Gastrocnemius medialis (tissue), 4 donors: ENCODE results near the gene CAMK2N2. TPM values are rescaled to one million over a fixed set of nuclear protein-coding genes. Genes with fewer than 3 reads are reported as not detected.

Experiments
- ATAC-seq, 2 donors: fragments of 150-250 bp; one replicate each; pipeline ENCODE4 v1.9.1; 2016
- DNase-seq, 2 donors: peaks; one replicate each; pipeline ENCODE4 v3.0.0-alpha.2; 2019
- H3K27ac ChIP-seq, 4 donors: fragments of 200-600 bp; sonication (generic); 1 replicate in 1 of 4; 2 replicates in 3 of 4; pipeline ENCODE4 v1.5.1; 2016 to 2018; ENCODE audit warnings: mild to moderate bottlenecking in 2 of 4, moderate library complexity in 1 of 4
- H3K27me3 ChIP-seq, 3 donors: fragments of 200-600 bp; sonication (generic) in 2 of 3; 1 replicate in 1 of 3; 2 replicates in 2 of 3; pipeline versions ENCODE4 v1.5.1 to v1.6.0; 2016 to 2019; ENCODE audit warnings: mild to moderate bottlenecking in 1 of 3, moderate library complexity in 1 of 3
- H3K36me3 ChIP-seq, 2 donors: fragments of 200-600 bp; sonication (generic) in 1 of 2; one replicate each; pipeline ENCODE4 v1.5.1; 2017 to 2018
- H3K4me1 ChIP-seq, 2 donors: fragments of 200-600 bp; sonication (generic) in 1 of 2; one replicate each; pipeline ENCODE4 v1.5.1; 2016 to 2017; ENCODE audit warnings: mild to moderate bottlenecking in 2 of 2
- H3K4me3 ChIP-seq, 4 donors: fragments of 200-600 bp; sonication (generic) in 3 of 4; 1 replicate in 1 of 4; 2 replicates in 3 of 4; pipeline ENCODE4 v1.5.1; 2016 to 2019; ENCODE audit warnings: mild to moderate bottlenecking in 2 of 4
- H3K9me3 ChIP-seq, 3 donors: fragments of 200-600 bp; sonication (generic) in 2 of 3; 1 replicate in 1 of 3; 2 replicates in 2 of 3; pipeline ENCODE4 v1.5.1; 2016 to 2019
- POLR2A ChIP-seq, 2 donors: fragments of 450-650 bp; IDR thresholded peaks; one replicate each; pipeline ENCODE4 v1.6.1; 2017; ENCODE audit warnings: antibody characterized with exemption in 2 of 2, mild to moderate bottlenecking in 2 of 2, moderate library complexity in 2 of 2
- in situ Hi-C, 4 donors: fragments of 200-750 bp; cut with MboI; loops; one replicate each; pipeline versions ENCODE4 v1.15.0 to v1.8.0; 2017; ENCODE audit warnings: low sequenced_read_pairs in 4 of 4
- intact Hi-C: fragments of 100-400 bp; cut with DNase I; formaldehyde crosslinking; loops from one replicate; pipeline ENCODE4 v1.15.1; 2023; ENCODE audit warnings: low total_unique reads
- total RNA-seq, 4 donors: library from RNA; depleted of rRNA; stranded (reverse); fragments of >200 nt; gene quantifications; one replicate each; pipeline versions ENCODE4 v1.1.0 to v1.2.3, GENCODE V29; 2016
- TF ChIP-seq, protein P1 (sequence below), 5 experiments: fragments of 450-650 bp in 3 of 5; fragments of 200-600 bp in 2 of 5; sonication (generic) in 2 of 5; IDR thresholded peaks in 4 of 5; conservative IDR thresholded peaks in 1 of 5; 1 replicate in 4 of 5; 2 replicates in 1 of 5; pipeline ENCODE4 v1.5.1; 2016 to 2019; ENCODE audit warnings: antibody characterized with exemption in 5 of 5, mild to moderate bottlenecking in 3 of 5, moderate library complexity in 3 of 5

Gene CAMK2N2
- total RNA-seq, 4 donors from 2014 or later: not detected

DNA sequence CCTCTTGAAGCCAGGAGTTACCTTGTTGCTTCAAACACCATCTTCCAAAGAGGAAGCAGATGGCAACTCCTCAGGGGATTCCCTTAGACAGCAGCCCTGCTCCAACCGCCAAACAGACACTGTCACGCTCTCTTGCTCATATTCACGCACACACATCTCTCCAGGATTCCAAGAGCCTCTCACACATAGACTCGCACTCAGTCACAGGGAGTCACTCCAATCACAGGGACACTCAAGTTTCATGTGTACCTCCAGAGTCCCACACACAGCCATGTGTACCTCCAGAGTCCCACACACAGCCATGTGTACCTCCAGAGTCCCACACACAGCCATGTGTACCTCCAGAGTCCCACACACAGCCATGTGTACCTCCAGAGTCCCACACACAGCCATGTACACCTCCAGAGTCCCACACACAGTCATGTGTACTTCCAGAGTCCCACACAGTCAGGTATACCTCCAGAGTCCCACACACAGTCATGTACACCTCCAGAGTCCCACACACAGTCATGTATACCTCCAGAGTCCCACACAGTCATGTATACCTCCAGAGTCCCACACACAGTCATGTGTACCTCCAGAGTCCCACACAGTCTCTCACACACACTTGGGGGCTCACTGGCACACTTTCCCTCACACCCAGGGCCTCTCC, 25.8 kb downstream of the CAMK2N2 start:
- no peak overlapping the region for H3K27ac ChIP-seq
- H3K27me3 ChIP-seq: peaks cover 14 to 19% (median 18%) of the 10 kb centered on the region in 3 donors
- ATAC-seq (no peak), DNase-seq (no peak)
- H3K9me3 ChIP-seq: no peaks in the 10 kb centered on the region
- no peaks in the 10 kb centered on the region for H3K4me1 ChIP-seq
- intact Hi-C loops: no loop called here
- no peaks in the 10 kb centered on the region for H3K36me3 ChIP-seq
- in situ Hi-C loops: loop anchor here in 2 of 4 donors (25.0 kb wide), 2 partner anchors 98 to 348 kb away; partner anchors contain the start of genes EIF2B5 (in 1 of the 2) and PARL (in 1 of the 2)
- TF ChIP-seq, protein P1, sequence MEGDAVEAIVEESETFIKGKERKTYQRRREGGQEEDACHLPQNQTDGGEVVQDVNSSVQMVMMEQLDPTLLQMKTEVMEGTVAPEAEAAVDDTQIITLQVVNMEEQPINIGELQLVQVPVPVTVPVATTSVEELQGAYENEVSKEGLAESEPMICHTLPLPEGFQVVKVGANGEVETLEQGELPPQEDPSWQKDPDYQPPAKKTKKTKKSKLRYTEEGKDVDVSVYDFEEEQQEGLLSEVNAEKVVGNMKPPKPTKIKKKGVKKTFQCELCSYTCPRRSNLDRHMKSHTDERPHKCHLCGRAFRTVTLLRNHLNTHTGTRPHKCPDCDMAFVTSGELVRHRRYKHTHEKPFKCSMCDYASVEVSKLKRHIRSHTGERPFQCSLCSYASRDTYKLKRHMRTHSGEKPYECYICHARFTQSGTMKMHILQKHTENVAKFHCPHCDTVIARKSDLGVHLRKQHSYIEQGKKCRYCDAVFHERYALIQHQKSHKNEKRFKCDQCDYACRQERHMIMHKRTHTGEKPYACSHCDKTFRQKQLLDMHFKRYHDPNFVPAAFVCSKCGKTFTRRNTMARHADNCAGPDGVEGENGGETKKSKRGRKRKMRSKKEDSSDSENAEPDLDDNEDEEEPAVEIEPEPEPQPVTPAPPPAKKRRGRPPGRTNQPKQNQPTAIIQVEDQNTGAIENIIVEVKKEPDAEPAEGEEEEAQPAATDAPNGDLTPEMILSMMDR (IDR thresholded peaks at IDR 0.05 in 4 of 5, conservative IDR thresholded peaks at IDR 0.05 in 1 of 5): no peak
- TF ChIP-seq POLR2A (IDR thresholded peaks at IDR 0.05): no peak
- H3K4me3 ChIP-seq: no peak overlapping the region

DNA sequence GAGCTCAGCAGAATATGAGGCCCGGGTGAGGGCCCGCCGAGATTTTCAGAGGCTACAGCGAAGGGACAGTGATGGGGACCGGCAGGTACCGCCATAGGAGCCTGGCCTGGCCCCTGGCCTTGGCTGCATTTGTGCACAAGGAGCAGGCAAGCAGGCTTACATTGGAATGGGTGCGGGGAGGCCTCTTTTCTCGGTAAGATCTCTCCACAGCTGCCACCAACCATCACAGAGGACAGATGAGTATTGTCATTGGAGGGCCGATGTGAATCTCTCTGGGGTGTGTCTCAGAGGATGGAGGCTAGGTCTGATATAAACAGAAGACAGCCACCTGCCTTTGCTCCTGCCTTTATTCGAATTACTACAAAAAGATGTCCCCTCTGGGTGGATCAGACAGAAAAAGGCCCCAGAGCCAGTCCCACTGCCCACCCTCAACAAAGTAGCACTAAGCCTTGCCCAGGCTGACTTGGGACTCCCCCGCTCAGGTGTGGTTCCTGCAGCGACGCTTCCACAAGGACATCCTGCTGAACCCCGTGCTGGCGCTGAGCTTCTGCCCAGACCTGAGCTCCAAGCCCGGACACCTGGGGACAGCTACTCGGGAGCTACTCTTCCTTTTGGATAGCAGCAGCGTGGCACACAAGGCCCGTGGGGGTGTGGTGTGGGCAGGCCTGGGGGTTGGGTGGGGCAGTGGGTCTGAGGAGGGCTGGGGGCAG, 26.5 kb downstream of the CAMK2N2 start:
- TF ChIP-seq, protein P1 (IDR thresholded peaks at IDR 0.05 in 4 of 5, conservative IDR thresholded peaks at IDR 0.05 in 1 of 5): no peak
- TF ChIP-seq POLR2A (IDR thresholded peaks at IDR 0.05): no peak
- peaks cover 1 to 5% of the 10 kb centered on the region in 2 donors for H3K4me1 ChIP-seq

DNA sequence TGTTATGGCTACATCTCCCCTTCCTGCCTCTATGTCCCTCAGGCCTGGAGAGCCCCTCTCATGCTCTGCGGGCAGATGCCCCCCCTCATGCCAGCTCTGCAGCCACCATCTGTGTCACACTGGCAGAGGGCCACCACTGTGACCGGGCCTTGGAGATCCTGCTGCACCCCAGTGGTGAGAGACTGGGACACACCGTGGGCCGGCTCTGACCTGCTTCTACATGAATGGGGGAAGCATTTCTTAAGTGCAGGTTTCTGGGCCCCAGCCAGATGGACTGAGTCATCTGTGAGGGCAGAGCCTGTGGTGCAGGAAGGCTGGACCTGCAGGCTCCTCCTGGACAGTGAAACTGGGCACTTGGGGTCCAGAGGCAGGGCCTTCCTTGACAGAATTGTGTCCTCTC, 27.1 kb downstream of the CAMK2N2 start:
- in situ Hi-C loops: loop anchor here in 2 of 4 donors (25.0 kb wide), 2 partner anchors 97 to 347 kb away; partner anchors contain the start of genes EIF2B5 (in 1 of the 2) and PARL (in 1 of the 2)
- no peak for ATAC-seq
- DNase-seq: peak in 1 of 2 donors; percentile 29
- peaks cover 23 to 29% (median 27%) of the 10 kb centered on the region in 3 donors for H3K27me3 ChIP-seq
- TF ChIP-seq POLR2A (IDR thresholded peaks at IDR 0.05): no peak
- H3K4me3 ChIP-seq: no peak overlapping the region
- intact Hi-C loops: no loop called here
- H3K4me1 ChIP-seq: peaks cover 4 to 9% of the 10 kb centered on the region in 2 donors
- H3K27ac ChIP-seq: no peak overlapping the region
- H3K9me3 ChIP-seq: no peaks in the 10 kb centered on the region
- no peaks in the 10 kb centered on the region for H3K36me3 ChIP-seq

More for the DNA sequence above, 26.5 kb downstream of the CAMK2N2 start:
- in situ Hi-C loops: loop anchor here in 2 of 4 donors (25.0 kb wide), 2 partner anchors 98 to 348 kb away; partner anchors contain the start of genes EIF2B5 (in 1 of the 2) and PARL (in 1 of the 2)
- no peaks in the 10 kb centered on the region for H3K9me3 ChIP-seq
- H3K27me3 ChIP-seq: peaks cover 19 to 25% (median 24%) of the 10 kb centered on the region in 3 donors
- ATAC-seq (no peak), DNase-seq (no peak)
- intact Hi-C loops: no loop called here
- no peak overlapping the region for H3K27ac ChIP-seq
- H3K36me3 ChIP-seq: no peaks in the 10 kb centered on the region
- H3K4me3 ChIP-seq: no peak overlapping the region

DNA sequence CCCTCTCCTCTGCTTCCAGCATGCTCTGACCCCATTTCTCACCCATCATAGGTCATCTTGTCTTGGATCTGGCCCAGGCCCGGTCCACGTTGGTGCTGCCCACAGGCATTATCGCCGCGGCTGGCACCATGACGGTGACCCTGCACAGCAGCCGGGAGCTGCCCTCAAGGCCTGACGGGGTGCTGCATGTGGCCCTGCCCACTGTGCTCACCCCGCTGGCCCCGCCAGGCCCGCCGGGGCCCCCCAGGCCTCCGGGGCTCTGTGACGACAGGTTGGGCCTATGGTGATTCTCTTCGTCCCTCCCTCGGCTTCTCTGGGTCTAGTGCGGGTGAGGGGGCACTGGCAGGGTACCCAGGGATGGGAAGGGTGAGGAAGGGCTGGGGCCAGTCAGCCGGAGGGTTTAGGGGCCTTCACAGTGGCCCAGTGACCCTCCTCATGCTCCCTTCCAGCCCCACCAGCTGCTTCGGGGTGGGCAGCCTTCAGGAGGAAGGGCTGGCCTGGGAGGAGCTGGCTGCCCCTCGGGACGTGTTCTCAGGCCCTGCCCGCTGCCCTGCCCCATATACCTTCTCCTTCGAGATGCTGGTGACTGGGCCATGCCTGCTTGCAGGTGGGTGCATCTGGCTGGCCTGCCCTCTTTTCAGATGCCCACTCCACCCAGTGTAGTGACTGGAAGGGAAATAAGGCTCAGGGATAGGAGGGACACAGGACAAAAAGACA, 28.1 kb downstream of the CAMK2N2 start:
- no peak for DNase-seq
- no peak for ATAC-seq
- Histone ChIP-seq H3K27me3 (peaks cover 33 to 38% (median 33%) of the 10 kb centered on the region in 3 donors), H3K27ac (no peak overlapping the region), H3K9me3 (no peaks in the 10 kb centered on the region), H3K4me1 (peaks cover 4 to 9% of the 10 kb centered on the region in 2 donors), H3K4me3 (no peak overlapping the region), H3K36me3 (no peaks in the 10 kb centered on the region)
- intact Hi-C loops (no loop called here), in situ Hi-C loops (loop anchor here in 2 of 4 donors (25.0 kb wide), 2 partner anchors 96 to 346 kb away; partner anchors contain the start of genes EIF2B5 (in 1 of the 2) and PARL (in 1 of the 2))
- TF ChIP-seq POLR2A (IDR thresholded peaks at IDR 0.05): no peak
- TF ChIP-seq, protein P1 (IDR thresholded peaks at IDR 0.05 in 4 of 5, conservative IDR thresholded peaks at IDR 0.05 in 1 of 5): no peak
